Neuronal stem cell (in vitro differentiated cells): ENCODE data around the gene LRP1B.

Experiments used
- DNase-seq: peaks from one replicate; pipeline ENCODE4 v3.0.0-alpha.2; 2013; ENCODE audit warnings: low spot score
- H2AFZ ChIP-seq: one replicate; pipeline ENCODE4 v1.6.1; 2013; ENCODE audit warnings: mild to moderate bottlenecking, low read length, inconsistent platforms
- H2AK5ac ChIP-seq: 2 replicates; pipeline ENCODE4 v1.6.1; 2013; ENCODE audit warnings: low read depth, mild to moderate bottlenecking, inconsistent platforms, low read length, moderate library complexity, mixed read lengths
- H2BK120ac ChIP-seq: 2 replicates; pipeline ENCODE4 v1.6.1; 2013; ENCODE audit warnings: low read depth, mild to moderate bottlenecking, inconsistent platforms, low read length, moderate library complexity, mixed read lengths
- H2BK12ac ChIP-seq: one replicate; pipeline ENCODE4 v1.6.1; 2013; ENCODE audit warnings: low read length, inconsistent platforms
- H2BK15ac ChIP-seq: 2 replicates; pipeline ENCODE4 v1.6.1; 2013; ENCODE audit warnings: mild to moderate bottlenecking, low read length, inconsistent platforms, mixed read lengths
- H2BK5ac ChIP-seq: one replicate; pipeline ENCODE4 v1.6.1; 2013; ENCODE audit warnings: inconsistent platforms, mild to moderate bottlenecking, low read length, moderate library complexity
- H3K14ac ChIP-seq: one replicate; pipeline ENCODE4 v1.6.1; 2013; ENCODE audit warnings: low read length, inconsistent platforms
- H3K18ac ChIP-seq: 2 replicates; pipeline ENCODE4 v1.6.1; 2013; ENCODE audit warnings: low read length, inconsistent platforms
- H3K23ac ChIP-seq: 2 replicates; pipeline ENCODE4 v1.6.1; 2013; ENCODE audit warnings: low read depth, mild to moderate bottlenecking, mixed read lengths, low read length, inconsistent platforms; ENCODE audit not compliant: poor library complexity
- H3K27ac ChIP-seq: replicated peaks from 3 replicates; pipeline ENCODE4 v1.5.1; 2013; ENCODE audit warnings: low read length, inconsistent platforms
- H3K27me3 ChIP-seq, 3 experiments: 2 replicates each; pipeline ENCODE4 v1.6.1; 2013; ENCODE audit warnings: low read length in 3 of 3, mild to moderate bottlenecking in 2 of 3, inconsistent platforms in 1 of 3, low read depth in 1 of 3, mixed read lengths in 1 of 3, moderate library complexity in 1 of 3; ENCODE audit not compliant: control insufficient read depth in 3 of 3, insufficient read depth in 3 of 3
- H3K36me3 ChIP-seq, 2 donors: replicated peaks in 1 of 2; 2 replicates each; pipeline ENCODE4 v1.6.1; 2013; ENCODE audit warnings: low read length in 2 of 2; ENCODE audit not compliant: control insufficient read depth in 2 of 2, insufficient read depth in 2 of 2
- H3K4ac ChIP-seq: 2 replicates; pipeline ENCODE4 v1.6.1; 2013; ENCODE audit warnings: inconsistent platforms, mild to moderate bottlenecking, low read length, moderate library complexity
- H3K4me1 ChIP-seq, 2 donors: 1 replicate in 1 of 2; 2 replicates in 1 of 2; pipeline ENCODE4 v1.6.1; 2013; ENCODE audit warnings: low read length in 2 of 2, low read depth in 1 of 2; ENCODE audit not compliant: control insufficient read depth in 2 of 2, insufficient read depth in 1 of 2
- H3K4me2 ChIP-seq: one replicate; pipeline ENCODE4 v1.6.1; 2013; ENCODE audit warnings: mild to moderate bottlenecking, low read length, inconsistent platforms; ENCODE audit not compliant: insufficient read depth, poor library complexity, severe bottlenecking
- H3K4me3 ChIP-seq, 2 donors: 2 replicates each; pipeline ENCODE4 v1.5.1; 2013; ENCODE audit warnings: low read length in 2 of 2, mild to moderate bottlenecking in 2 of 2, inconsistent platforms in 1 of 2, moderate library complexity in 1 of 2
- H3K79me1 ChIP-seq: one replicate; pipeline ENCODE4 v1.6.1; 2013; ENCODE audit warnings: low read depth, mild to moderate bottlenecking, inconsistent platforms, low read length, moderate library complexity
- H3K9ac ChIP-seq: one replicate; pipeline ENCODE4 v1.6.1; 2013; ENCODE audit warnings: mild to moderate bottlenecking, low read depth, low read length, inconsistent platforms; ENCODE audit not compliant: poor library complexity
- H3K9me3 ChIP-seq, 2 donors: replicated peaks in 1 of 2; 2 replicates each; pipeline versions ENCODE3 to v1.6.1; 2013; ENCODE audit warnings: low read length in 2 of 2, mild to moderate bottlenecking in 2 of 2, inconsistent platforms in 1 of 2, low read depth in 1 of 2, mixed read lengths in 1 of 2, moderate library complexity in 1 of 2; ENCODE audit not compliant: control insufficient read depth in 2 of 2, insufficient read depth in 1 of 2
- H4K8ac ChIP-seq: one replicate; pipeline ENCODE4 v1.6.1; 2013; ENCODE audit warnings: low read depth, mild to moderate bottlenecking, inconsistent platforms, low read length, moderate library complexity
- H4K91ac ChIP-seq: one replicate; pipeline ENCODE4 v1.6.1; 2013; ENCODE audit warnings: low read length, low read depth, mild to moderate bottlenecking, inconsistent platforms; ENCODE audit not compliant: poor library complexity
- WGBS, 2 donors: extraction: QIAGEN DNeasy Blood & Tissue Kit; methylation state at CpG; one replicate each; pipeline ENCODE4 v1.1.7; 2013; ENCODE audit warnings: missing lambda C conversion rate in 2 of 2, mixed read lengths in 1 of 2; ENCODE audit not compliant: insufficient read length in 2 of 2, insufficient replicate concordance in 1 of 2; ENCODE audit errors: extremely low coverage in 2 of 2; 5-methylcytosine and 5-hydroxymethylcytosine counted together

Gene LRP1B

DNA sequence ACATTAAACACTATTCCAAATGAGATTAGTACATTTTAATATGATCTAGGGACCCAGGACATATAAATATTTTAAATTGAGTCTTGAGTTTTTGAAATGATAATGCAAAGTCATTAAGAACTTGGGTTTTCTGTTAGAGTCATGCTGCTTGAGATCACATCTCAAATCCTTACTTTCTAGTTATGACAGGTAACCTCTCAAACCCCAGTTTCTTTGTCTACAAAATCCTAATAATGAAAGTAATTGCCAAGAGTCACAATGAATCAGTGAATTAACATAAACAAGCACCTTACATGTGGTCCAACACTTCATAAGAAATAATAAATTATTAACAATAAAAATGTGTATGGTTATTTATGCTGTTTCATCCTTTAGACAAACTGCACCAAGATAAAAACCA, 607.6 kb downstream of the LRP1B start:
- no peak overlapping the region for H3K27ac ChIP-seq
- H3K4ac ChIP-seq: no peak overlapping the region
- no peak overlapping the region for H2BK5ac ChIP-seq
- H3K36me3 ChIP-seq: no peaks in the 10 kb centered on the region
- H3K9ac ChIP-seq: no peak overlapping the region
- H4K8ac ChIP-seq: no peak overlapping the region
- H3K4me2 ChIP-seq: no peak overlapping the region
- H2BK12ac ChIP-seq: no peak overlapping the region
- H3K27me3 ChIP-seq: no peaks in the 10 kb centered on the region
- no peak overlapping the region for H2BK15ac ChIP-seq
- H3K79me1 ChIP-seq: no peaks in the 10 kb centered on the region
- H3K9me3 ChIP-seq: no peaks in the 10 kb centered on the region
- no peak overlapping the region for H3K4me3 ChIP-seq
- no peak overlapping the region for H2AK5ac ChIP-seq
- H3K18ac ChIP-seq: no peak overlapping the region
- H3K4me1 ChIP-seq: no peaks in the 10 kb centered on the region
- H3K23ac ChIP-seq: no peak overlapping the region
- DNase-seq: no peak
- no peak overlapping the region for H3K14ac ChIP-seq
- H2BK120ac ChIP-seq: no peak overlapping the region
- H2AFZ ChIP-seq: no peak overlapping the region
- no peak overlapping the region for H4K91ac ChIP-seq

DNA sequence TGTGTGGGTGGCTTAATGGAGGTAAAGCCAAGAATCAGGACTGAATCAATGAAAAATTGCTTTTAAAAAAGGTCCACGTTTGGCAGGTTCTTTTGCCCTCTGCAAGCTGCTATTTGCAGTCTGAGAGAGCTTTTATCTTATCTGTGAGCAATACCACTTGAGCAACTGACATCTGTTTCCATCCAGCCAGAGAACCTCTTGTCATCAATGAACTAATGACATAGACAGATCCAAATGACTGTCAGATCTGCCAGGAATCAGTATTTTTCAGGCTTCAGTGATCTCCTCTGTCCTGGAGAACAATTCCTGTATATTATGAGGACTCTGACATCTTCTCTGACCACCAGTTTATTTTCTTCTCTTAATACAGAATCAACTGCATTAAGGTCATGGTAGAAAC, 608.1 kb downstream of the LRP1B start:
- H2BK15ac ChIP-seq: no peak overlapping the region
- no peak overlapping the region for H4K91ac ChIP-seq
- no peak overlapping the region for H3K23ac ChIP-seq
- no peak overlapping the region for H3K27ac ChIP-seq
- H3K18ac ChIP-seq: no peak overlapping the region
- WGBS, 2 donors: no CpG with 5 or more reads among the region's 1 CpG
- no peak overlapping the region for H2AK5ac ChIP-seq
- H3K9me3 ChIP-seq: no peaks in the 10 kb centered on the region
- no peaks in the 10 kb centered on the region for H3K27me3 ChIP-seq
- no peak overlapping the region for H2BK5ac ChIP-seq
- no peak overlapping the region for H2BK12ac ChIP-seq
- no peak overlapping the region for H3K4me3 ChIP-seq
- H3K9ac ChIP-seq: no peak overlapping the region
- H3K4me2 ChIP-seq: no peak overlapping the region
- no peak overlapping the region for H4K8ac ChIP-seq
- no peak for DNase-seq
- no peak overlapping the region for H3K4ac ChIP-seq
- no peaks in the 10 kb centered on the region for H3K79me1 ChIP-seq
- H2AFZ ChIP-seq: no peak overlapping the region
- no peaks in the 10 kb centered on the region for H3K36me3 ChIP-seq
- H3K4me1 ChIP-seq: no peaks in the 10 kb centered on the region
- no peak overlapping the region for H3K14ac ChIP-seq
- H2BK120ac ChIP-seq: no peak overlapping the region

- Histone ChIP-seq H2BK120ac (no peak overlapping the region), H2BK15ac (no peak overlapping the region), H3K9ac (no peak overlapping the region), H3K27ac (no peak overlapping the region), H3K27me3 (no peaks in the 10 kb centered on the region), H2AK5ac (no peak overlapping the region), H3K14ac (no peak overlapping the region), H3K79me1 (no peaks in the 10 kb centered on the region), H3K4me3 (no peak overlapping the region), H3K4me2 (no peak overlapping the region), H4K91ac (no peak overlapping the region), H2BK12ac (no peak overlapping the region), H3K23ac (no peak overlapping the region), H3K4me1 (no peaks in the 10 kb centered on the region), H2BK5ac (no peak overlapping the region), H3K18ac (no peak overlapping the region), H4K8ac (no peak overlapping the region), H3K36me3 (no peaks in the 10 kb centered on the region), H2AFZ (no peak overlapping the region), H3K4ac (no peak overlapping the region), H3K9me3 (no peaks in the 10 kb centered on the region)
- no CpG with 5 or more reads among the region's 3 CpGs for WGBS, 2 donors
- no peak for DNase-seq
Measured at GRCh38 chr2:141522048-141522447, 608.8 kb downstream of the LRP1B start.

DNA sequence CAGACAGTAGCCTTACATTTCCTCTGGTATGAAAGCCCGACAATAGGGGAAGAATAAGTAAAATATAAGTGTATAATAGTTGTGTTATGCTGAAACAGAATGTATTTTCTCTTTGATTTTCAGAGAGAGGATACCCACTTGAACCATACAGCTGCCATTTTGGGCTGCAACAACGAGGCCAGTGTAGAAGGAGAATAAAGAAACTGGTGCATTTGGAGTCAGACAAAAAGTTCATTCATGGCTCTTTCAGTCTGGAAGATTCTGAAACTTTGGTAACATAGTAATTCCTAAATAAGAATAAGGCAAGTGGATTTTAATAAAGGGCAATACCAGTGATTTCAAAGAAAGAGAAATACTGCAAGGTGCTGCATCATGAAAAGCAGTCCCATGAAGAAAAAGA, 610.9 kb downstream of the LRP1B start:
- Histone ChIP-seq H2BK15ac (no peak overlapping the region), H3K9me3 (no peaks in the 10 kb centered on the region), H3K14ac (no peak overlapping the region), H4K8ac (no peak overlapping the region), H2BK5ac (no peak overlapping the region), H2AFZ (no peak overlapping the region), H4K91ac (no peak overlapping the region), H2BK120ac (no peak overlapping the region), H3K4me2 (no peak overlapping the region), H3K4me1 (no peaks in the 10 kb centered on the region), H3K23ac (no peak overlapping the region), H3K9ac (no peak overlapping the region), H3K18ac (no peak overlapping the region), H2AK5ac (no peak overlapping the region), H3K4me3 (no peak overlapping the region), H3K27me3 (no peaks in the 10 kb centered on the region), H3K79me1 (no peaks in the 10 kb centered on the region), H3K36me3 (no peaks in the 10 kb centered on the region), H3K27ac (no peak overlapping the region), H3K4ac (no peak overlapping the region), H2BK12ac (no peak overlapping the region)
- no peak for DNase-seq
- no CpG with 5 or more reads among the region's 2 CpGs for WGBS, 2 donors
